HG03025 (cell line): ENCODE results near the gene SPAG8.

Source experiments
- ATAC-seq: cut with Tn5 transposase; IDR thresholded peaks from one replicate; pipeline ENCODE4 v1.9.1; 2021; ENCODE audit warnings: mild to moderate bottlenecking, moderate library complexity; ENCODE audit not compliant: unreplicated experiment, low FRiP score

The SPAG8 gene

GRCh38 chr9:35781066-35781465 is 31.0 kb downstream of the SPAG8 start:
- no peak for ATAC-seq

GRCh38 chr9:35778496-35778895 is 33.6 kb downstream of the SPAG8 start:
- no peak for ATAC-seq

- no peak for ATAC-seq
Measured at GRCh38 chr9:35776018-35776417, 36.0 kb downstream of the SPAG8 start.

- no peak for ATAC-seq
Measured at GRCh38 chr9:35774907-35775635, 37.0 kb downstream of the SPAG8 start.

GRCh38 chr9:35771943-35772342 is 40.1 kb downstream of the SPAG8 start:
- ATAC-seq: no peak

GRCh38 chr9:35771534-35771933 is 40.5 kb downstream of the SPAG8 start:
- ATAC-seq: no peak

- no peak for ATAC-seq
Measured at GRCh38 chr9:35771075-35771433, 41.0 kb downstream of the SPAG8 start.

- ATAC-seq: no peak
Measured at GRCh38 chr9:35769763-35770162, 42.3 kb downstream of the SPAG8 start.

- ATAC-seq: no peak
Measured at GRCh38 chr9:35767458-35767857, 44.6 kb downstream of the SPAG8 start.

- no peak for ATAC-seq
Measured at GRCh38 chr9:35766997-35767396, 45.1 kb downstream of the SPAG8 start.

- no peak for ATAC-seq
Measured at GRCh38 chr9:35763803-35764202, 48.3 kb downstream of the SPAG8 start.

- ATAC-seq: no peak
Measured at GRCh38 chr9:35763181-35763580, 48.9 kb downstream of the SPAG8 start.

GRCh38 chr9:35760651-35761050 is 51.4 kb downstream of the SPAG8 start:
- ATAC-seq: no peak

GRCh38 chr9:35759795-35760194 is 52.3 kb downstream of the SPAG8 start:
- ATAC-seq: no peak
